ENCODE measurements around the gene PAIP1.

The PAIP1 gene

GRCh38 chr5:43497311-43498104, 59.4 kb downstream of the PAIP1 start:
- TF ChIP-seq TEAD4 (IDR thresholded peaks at IDR 0.05) (no peak), EGR1 (IDR thresholded peaks at IDR 0.05) (no peak), NFIC (IDR thresholded peaks at IDR 0.05) (no peak), ZBTB7A (IDR thresholded peaks at IDR 0.05; ENCODE audit: low read depth) (no peak), TCF12 (IDR thresholded peaks at IDR 0.05; ENCODE audit: low read depth) (no peak), REST (IDR thresholded peaks at IDR 0.05; ENCODE audit: low read depth) (no peak), YY1 (IDR thresholded peaks at IDR 0.05; ENCODE audit: low read depth) (no peak), TAF1 (IDR thresholded peaks at IDR 0.05; ENCODE audit: low read depth) (no peak), FOXM1 (IDR thresholded peaks at IDR 0.05; ENCODE audit: borderline replicate concordance, low read depth) (no peak), RAD21 (IDR thresholded peaks at IDR 0.05; ENCODE audit: low read depth) (no peak), EP300 (IDR thresholded peaks at IDR 0.05; ENCODE audit: borderline replicate concordance) (no peak), CREB1 (IDR thresholded peaks at IDR 0.05; ENCODE audit: low read depth) (no peak)
- TF ChIP-seq, protein P1, sequence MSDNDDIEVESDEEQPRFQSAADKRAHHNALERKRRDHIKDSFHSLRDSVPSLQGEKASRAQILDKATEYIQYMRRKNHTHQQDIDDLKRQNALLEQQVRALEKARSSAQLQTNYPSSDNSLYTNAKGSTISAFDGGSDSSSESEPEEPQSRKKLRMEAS (IDR thresholded peaks at IDR 0.05) = no peak
- TF ChIP-seq, protein P2, sequence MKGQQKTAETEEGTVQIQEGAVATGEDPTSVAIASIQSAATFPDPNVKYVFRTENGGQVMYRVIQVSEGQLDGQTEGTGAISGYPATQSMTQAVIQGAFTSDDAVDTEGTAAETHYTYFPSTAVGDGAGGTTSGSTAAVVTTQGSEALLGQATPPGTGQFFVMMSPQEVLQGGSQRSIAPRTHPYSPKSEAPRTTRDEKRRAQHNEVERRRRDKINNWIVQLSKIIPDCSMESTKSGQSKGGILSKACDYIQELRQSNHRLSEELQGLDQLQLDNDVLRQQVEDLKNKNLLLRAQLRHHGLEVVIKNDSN (IDR thresholded peaks at IDR 0.05) = no peak

GRCh38 chr5:43491326-43491725, 65.6 kb downstream of the PAIP1 start:
- TF ChIP-seq YY1 (IDR thresholded peaks at IDR 0.05; ENCODE audit: low read depth) (no peak), TAF1 (IDR thresholded peaks at IDR 0.05; ENCODE audit: low read depth) (no peak), TEAD4 (IDR thresholded peaks at IDR 0.05) (no peak), TCF12 (IDR thresholded peaks at IDR 0.05; ENCODE audit: low read depth) (no peak), CREB1 (IDR thresholded peaks at IDR 0.05; ENCODE audit: low read depth) (no peak), EP300 (IDR thresholded peaks at IDR 0.05; ENCODE audit: borderline replicate concordance) (no peak)
- TF ChIP-seq, protein P2 (IDR thresholded peaks at IDR 0.05) = no peak
- TF ChIP-seq, protein P1 (IDR thresholded peaks at IDR 0.05) = no peak

DNA sequence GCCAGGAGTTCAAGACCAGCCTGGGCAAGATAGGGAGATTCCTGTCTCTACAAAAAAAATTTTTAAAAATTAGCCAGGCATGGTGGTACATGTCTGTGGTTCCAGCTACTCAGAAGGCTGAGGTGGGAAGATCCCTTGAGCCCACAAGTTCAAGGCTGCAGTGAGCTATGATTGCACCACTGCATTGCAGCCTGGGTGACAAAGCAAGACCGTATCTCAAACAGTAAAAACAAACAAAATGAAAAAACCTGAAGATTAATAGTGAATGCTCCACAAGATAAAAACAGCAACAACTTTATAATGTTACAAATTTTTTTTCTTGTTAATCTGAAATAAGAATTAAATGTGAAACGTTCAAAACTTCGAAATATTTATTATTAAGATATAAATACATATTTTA, 70.5 kb downstream of the PAIP1 start:
- TF ChIP-seq, protein P2 (IDR thresholded peaks at IDR 0.05) = no peak
- TF ChIP-seq CEBPB (IDR thresholded peaks at IDR 0.05) (no peak), NFIC (IDR thresholded peaks at IDR 0.05) (no peak), TEAD4 (IDR thresholded peaks at IDR 0.05) (no peak), EGR1 (IDR thresholded peaks at IDR 0.05) (no peak), TAF1 (IDR thresholded peaks at IDR 0.05; ENCODE audit: low read depth) (no peak), CREB1 (IDR thresholded peaks at IDR 0.05; ENCODE audit: low read depth) (no peak), ZBTB7A (IDR thresholded peaks at IDR 0.05; ENCODE audit: low read depth) (no peak), RAD21 (IDR thresholded peaks at IDR 0.05; ENCODE audit: low read depth) (no peak), REST (IDR thresholded peaks at IDR 0.05; ENCODE audit: low read depth) (no peak), FOXM1 (IDR thresholded peaks at IDR 0.05; ENCODE audit: borderline replicate concordance, low read depth) (no peak), YY1 (IDR thresholded peaks at IDR 0.05; ENCODE audit: low read depth) (no peak), TCF12 (IDR thresholded peaks at IDR 0.05; ENCODE audit: low read depth) (no peak)
- TF ChIP-seq, protein P1 (IDR thresholded peaks at IDR 0.05) = no peak

DNA sequence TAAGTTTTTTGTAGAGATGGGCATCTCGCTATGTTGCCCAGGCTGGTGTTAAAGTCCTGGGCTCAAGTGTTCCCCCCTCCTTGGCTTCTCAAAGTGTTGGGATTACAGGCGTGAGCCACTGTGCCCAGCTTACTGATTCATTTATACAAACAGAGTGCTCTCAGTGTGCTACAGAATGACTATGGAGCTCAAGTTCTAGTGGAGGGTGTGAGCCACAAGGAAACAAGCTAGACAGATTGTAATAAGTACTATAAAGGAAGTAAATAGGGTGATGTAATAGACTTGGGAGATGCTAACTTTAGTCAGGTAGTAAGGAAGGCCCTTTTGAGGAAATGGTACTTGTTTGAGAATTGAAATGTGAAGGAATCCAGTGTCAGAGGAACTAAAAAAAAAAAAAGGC, 71.5 kb downstream of the PAIP1 start:
- no peak for TF ChIP-seq EP300 (IDR thresholded peaks at IDR 0.05; ENCODE audit: borderline replicate concordance)
- no peak for TF ChIP-seq TCF12 (IDR thresholded peaks at IDR 0.05; ENCODE audit: low read depth)
- TF ChIP-seq, protein P1 (IDR thresholded peaks at IDR 0.05) = no peak
- TF ChIP-seq EGR1 (IDR thresholded peaks at IDR 0.05) = no peak
- TF ChIP-seq ZBTB7A (IDR thresholded peaks at IDR 0.05; ENCODE audit: low read depth) = no peak
- TF ChIP-seq REST (IDR thresholded peaks at IDR 0.05; ENCODE audit: low read depth) = no peak
- no peak for TF ChIP-seq YY1 (IDR thresholded peaks at IDR 0.05; ENCODE audit: low read depth)

Measured in Ishikawa (cell line).